ENCODE results near the gene UNC13A.

The UNC13A gene

DNA sequence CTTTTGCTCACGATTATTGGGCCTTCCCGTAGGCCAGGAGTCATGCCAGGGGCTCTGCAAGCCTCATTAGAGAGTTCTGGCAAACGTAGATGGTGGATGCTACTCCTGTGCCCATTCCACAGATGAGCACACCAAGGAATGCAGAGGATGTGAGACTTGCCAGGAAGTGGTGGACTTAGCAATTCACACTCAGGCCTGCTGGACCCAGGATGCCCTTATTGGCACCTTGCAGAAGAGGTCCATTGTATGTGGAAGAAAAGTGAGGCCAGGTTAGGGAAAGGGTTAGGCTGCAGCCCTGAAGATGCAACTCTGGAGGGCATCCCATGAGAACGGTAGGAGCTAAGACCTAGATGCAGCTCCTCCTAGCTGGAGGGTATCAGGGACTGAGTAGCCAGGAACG, 5.9 kb downstream of the UNC13A start:
- Histone ChIP-seq H3F3A (ENCODE audit: insufficient read depth) (no peaks in the 10 kb centered on the region), H3K79me2 (ENCODE audit: insufficient read depth, low read length) (no peaks in the 10 kb centered on the region), H3K27me3 (ENCODE audit: low read length) (no peaks in the 10 kb centered on the region), H4K20me1 (ENCODE audit: low read depth, low read length) (no peaks in the 10 kb centered on the region), H3K27ac (ENCODE audit: low read depth, low read length) (no peak overlapping the region), H3K4me3 (ENCODE audit: insufficient read depth, low read length, poor library complexity, severe bottlenecking) (no peak overlapping the region), H3K9me2 (replicated peaks; ENCODE audit: insufficient read depth, low read length) (no peaks in the 10 kb centered on the region), H3K9me3 (ENCODE audit: insufficient read depth, low read length) (no peaks in the 10 kb centered on the region), H3K36me3 (ENCODE audit: low read length) (no peaks in the 10 kb centered on the region), H3K9ac (ENCODE audit: low read length) (no peak overlapping the region), H2AFZ (ENCODE audit: low read depth, low read length, severe bottlenecking) (no peak overlapping the region), H3K4me2 (ENCODE audit: low read depth, low read length, poor library complexity, severe bottlenecking) (no peak overlapping the region)
- no peak for TF ChIP-seq EZH2phosphoT487 (conservative IDR thresholded peaks at IDR 0.05; ENCODE audit: low read length)
- TF ChIP-seq, protein P1, sequence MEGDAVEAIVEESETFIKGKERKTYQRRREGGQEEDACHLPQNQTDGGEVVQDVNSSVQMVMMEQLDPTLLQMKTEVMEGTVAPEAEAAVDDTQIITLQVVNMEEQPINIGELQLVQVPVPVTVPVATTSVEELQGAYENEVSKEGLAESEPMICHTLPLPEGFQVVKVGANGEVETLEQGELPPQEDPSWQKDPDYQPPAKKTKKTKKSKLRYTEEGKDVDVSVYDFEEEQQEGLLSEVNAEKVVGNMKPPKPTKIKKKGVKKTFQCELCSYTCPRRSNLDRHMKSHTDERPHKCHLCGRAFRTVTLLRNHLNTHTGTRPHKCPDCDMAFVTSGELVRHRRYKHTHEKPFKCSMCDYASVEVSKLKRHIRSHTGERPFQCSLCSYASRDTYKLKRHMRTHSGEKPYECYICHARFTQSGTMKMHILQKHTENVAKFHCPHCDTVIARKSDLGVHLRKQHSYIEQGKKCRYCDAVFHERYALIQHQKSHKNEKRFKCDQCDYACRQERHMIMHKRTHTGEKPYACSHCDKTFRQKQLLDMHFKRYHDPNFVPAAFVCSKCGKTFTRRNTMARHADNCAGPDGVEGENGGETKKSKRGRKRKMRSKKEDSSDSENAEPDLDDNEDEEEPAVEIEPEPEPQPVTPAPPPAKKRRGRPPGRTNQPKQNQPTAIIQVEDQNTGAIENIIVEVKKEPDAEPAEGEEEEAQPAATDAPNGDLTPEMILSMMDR (IDR thresholded peaks at IDR 0.05; ENCODE audit: insufficient read depth, low read length, poor library complexity, severe bottlenecking) = no peak

DNA sequence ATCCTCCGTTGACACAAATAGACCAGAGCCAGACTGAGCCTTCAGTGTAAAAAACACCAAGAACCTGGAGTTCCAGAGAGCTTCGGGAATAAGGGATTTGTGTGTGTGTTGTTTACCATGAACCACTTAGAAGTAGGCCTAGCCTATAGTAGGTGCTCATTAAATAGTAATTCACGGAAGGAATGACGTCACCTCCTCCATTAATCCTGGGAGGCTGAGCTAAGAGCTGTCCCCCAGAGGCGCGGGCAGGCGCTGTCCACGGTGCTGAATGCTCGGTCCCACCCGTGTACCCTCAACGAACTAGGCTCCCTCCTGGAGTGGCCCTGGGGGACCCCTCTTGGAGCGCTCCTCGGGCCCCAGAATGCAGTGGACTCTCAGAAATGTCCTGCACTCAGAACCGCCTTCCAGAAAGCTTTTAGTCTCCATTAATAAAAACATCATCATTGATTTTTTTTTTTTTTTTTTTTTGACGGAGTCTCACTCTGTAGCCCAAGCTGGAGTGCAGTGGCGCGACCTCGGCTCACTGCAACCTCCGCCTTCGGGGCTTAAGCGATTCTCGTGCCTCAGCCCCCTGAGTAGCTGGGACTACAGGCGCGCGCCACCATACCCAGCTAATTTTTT, 6.5 kb downstream of the UNC13A start:
- TF ChIP-seq, protein P1 (IDR thresholded peaks at IDR 0.05; ENCODE audit: insufficient read depth, low read length, poor library complexity, severe bottlenecking) = no peak
- no peak for TF ChIP-seq EZH2phosphoT487 (conservative IDR thresholded peaks at IDR 0.05; ENCODE audit: low read length)
- H4K20me1 ChIP-seq (ENCODE audit: low read depth, low read length) = no peaks in the 10 kb centered on the region

DNA sequence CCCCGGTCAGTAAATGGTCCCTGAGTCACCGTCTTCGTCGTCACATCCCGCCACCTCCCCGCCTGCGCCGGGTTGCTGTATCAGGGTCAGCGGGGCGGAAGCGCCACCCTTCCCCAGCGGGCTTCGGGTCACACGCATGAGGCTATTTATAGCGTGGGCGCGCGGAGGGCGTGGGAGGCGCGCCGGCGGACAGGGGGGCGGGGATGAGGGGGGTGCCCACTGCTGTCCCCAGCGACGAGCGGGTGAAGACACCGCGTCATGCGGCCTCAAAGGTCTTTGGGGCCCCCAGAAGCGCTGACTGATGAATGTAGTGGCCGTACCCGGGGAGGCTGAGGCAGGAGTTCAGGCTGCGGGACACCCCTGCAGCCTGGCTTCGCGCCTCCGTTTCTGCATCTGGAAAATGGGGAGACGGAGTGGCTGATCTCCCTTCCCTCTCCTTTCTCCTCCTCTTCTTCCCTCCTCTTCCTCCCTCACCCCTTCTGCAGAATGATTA, 7.9 kb downstream of the UNC13A start:
- no peaks in the 10 kb centered on the region for H3K36me3 ChIP-seq (ENCODE audit: low read length)
- H2AFZ ChIP-seq (ENCODE audit: low read depth, low read length, severe bottlenecking) = no peak overlapping the region
- H3K4me2 ChIP-seq (ENCODE audit: low read depth, low read length, poor library complexity, severe bottlenecking) = peak overlapping the region; percentile 31
- no peaks in the 10 kb centered on the region for H3K9me2 ChIP-seq (replicated peaks; ENCODE audit: insufficient read depth, low read length)
- H3K79me2 ChIP-seq (ENCODE audit: insufficient read depth, low read length) = no peaks in the 10 kb centered on the region
- no peak overlapping the region for H3K9ac ChIP-seq (ENCODE audit: low read length)
- no peak overlapping the region for H3K27ac ChIP-seq (ENCODE audit: low read depth, low read length)
- H3F3A ChIP-seq (ENCODE audit: insufficient read depth) = no peaks in the 10 kb centered on the region
- H3K4me3 ChIP-seq (ENCODE audit: insufficient read depth, low read length, poor library complexity, severe bottlenecking) = no peak overlapping the region
- no peaks in the 10 kb centered on the region for H4K20me1 ChIP-seq (ENCODE audit: low read depth, low read length)
- no peaks in the 10 kb centered on the region for H3K27me3 ChIP-seq (ENCODE audit: low read length)
- H3K9me3 ChIP-seq (ENCODE audit: insufficient read depth, low read length) = no peaks in the 10 kb centered on the region
- TF ChIP-seq, protein P1 (IDR thresholded peaks at IDR 0.05; ENCODE audit: insufficient read depth, low read length, poor library complexity, severe bottlenecking) = no peak
- 0 out of 2 replicates have a peak, but pooled peaks have one; percentile 64 for TF ChIP-seq EZH2phosphoT487 (conservative IDR thresholded peaks at IDR 0.05; ENCODE audit: low read length)

More for the DNA sequence above, 6.5 kb downstream of the UNC13A start:
- H3K9me2 ChIP-seq (replicated peaks; ENCODE audit: insufficient read depth, low read length) = no peaks in the 10 kb centered on the region
- H3K27ac ChIP-seq (ENCODE audit: low read depth, low read length) = no peak overlapping the region
- no peaks in the 10 kb centered on the region for H3K27me3 ChIP-seq (ENCODE audit: low read length)
- H3K79me2 ChIP-seq (ENCODE audit: insufficient read depth, low read length) = no peaks in the 10 kb centered on the region
- H3K9me3 ChIP-seq (ENCODE audit: insufficient read depth, low read length) = no peaks in the 10 kb centered on the region
- no peak overlapping the region for H3K4me2 ChIP-seq (ENCODE audit: low read depth, low read length, poor library complexity, severe bottlenecking)
- no peaks in the 10 kb centered on the region for H3F3A ChIP-seq (ENCODE audit: insufficient read depth)
- no peaks in the 10 kb centered on the region for H3K36me3 ChIP-seq (ENCODE audit: low read length)
- H2AFZ ChIP-seq (ENCODE audit: low read depth, low read length, severe bottlenecking) = no peak overlapping the region
- H3K4me3 ChIP-seq (ENCODE audit: insufficient read depth, low read length, poor library complexity, severe bottlenecking) = no peak overlapping the region
- no peak overlapping the region for H3K9ac ChIP-seq (ENCODE audit: low read length)
